Stimulated activated CD4-positive, alpha-beta T cell treated with anti-CD3 and anti-CD28 coated beads, Interleukin-1b, Interleukin-23, amount 100 ng/mL, for 24 hours (primary cell): Measurements from ENCODE around the gene GATAD1.
"Not testable (repeated sequence)": the region's sequence is repeated elsewhere in the genome, so short reads cannot be mapped to it uniquely, and the experiment has no call there.

Source experiments
- DNase-seq, 4 experiments: peaks; one replicate each; pipeline ENCODE4 v3.0.0-alpha.2; 2020; ENCODE audit warnings: low read depth in 4 of 4, low spot score in 1 of 4

GATAD1 gene

DNA sequence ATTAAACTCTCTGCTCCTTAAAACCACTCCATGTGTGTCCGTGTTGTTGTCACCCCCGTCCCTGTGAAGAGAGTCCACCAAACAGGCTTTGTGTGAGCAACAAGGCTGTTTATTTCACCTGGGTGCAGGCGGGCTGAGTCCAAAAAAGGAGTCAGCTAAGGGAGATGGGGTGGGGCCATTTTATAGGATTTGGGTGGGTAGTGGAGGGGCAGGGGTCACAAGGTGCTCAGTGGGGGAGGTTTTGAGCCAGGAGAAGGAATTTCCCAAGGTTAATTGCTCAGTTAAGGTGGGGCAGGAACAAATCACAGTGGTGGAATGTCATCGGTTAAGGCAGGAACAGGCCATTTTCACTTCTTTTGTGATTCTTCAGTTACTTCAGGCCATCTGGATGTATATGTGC lies 31.9 kb downstream of the GATAD1 start:
- DNase-seq = not testable (repeated sequence)

DNA sequence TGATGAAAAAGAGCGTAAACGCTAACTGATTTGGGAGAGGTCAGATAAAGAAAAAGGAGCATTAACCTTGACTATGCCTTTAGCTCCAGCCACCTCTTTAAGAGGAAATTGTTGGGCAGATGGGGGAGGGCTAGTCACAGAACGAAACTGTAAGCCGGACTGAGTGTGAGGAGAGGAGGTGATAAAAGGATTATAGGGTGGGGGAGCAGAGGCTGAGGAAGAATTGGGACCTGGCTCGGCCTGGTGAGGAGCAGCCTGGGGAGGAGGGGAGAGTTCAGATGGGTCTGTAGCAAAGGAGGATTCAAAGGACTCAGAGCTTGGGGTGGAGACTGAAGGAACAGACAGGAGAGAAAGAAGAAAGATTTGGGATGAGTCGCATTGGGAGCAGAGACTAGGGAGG lies 36.3 kb downstream of the GATAD1 start:
- not testable (repeated sequence) for DNase-seq

DNA sequence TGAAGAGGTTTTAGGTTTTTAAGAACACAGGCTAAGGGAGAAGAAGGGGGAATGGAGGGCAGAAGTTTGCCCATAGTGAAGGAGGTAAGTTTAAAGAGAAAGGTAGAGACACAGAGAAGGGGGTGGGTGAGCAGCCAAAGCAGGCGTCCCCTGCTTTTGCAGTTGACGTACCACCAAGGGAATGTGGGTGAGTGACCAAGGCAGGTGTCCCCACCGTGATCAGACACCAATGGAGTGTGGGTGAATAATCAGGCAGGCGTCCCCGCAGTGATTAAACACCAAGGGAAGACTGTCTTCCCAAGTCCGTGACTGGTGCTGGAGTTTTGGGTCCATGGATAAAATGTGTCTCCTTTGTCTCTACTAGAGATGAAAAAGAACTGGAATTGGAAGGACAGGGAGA lies 36.9 kb downstream of the GATAD1 start:
- not testable (repeated sequence) for DNase-seq

DNA sequence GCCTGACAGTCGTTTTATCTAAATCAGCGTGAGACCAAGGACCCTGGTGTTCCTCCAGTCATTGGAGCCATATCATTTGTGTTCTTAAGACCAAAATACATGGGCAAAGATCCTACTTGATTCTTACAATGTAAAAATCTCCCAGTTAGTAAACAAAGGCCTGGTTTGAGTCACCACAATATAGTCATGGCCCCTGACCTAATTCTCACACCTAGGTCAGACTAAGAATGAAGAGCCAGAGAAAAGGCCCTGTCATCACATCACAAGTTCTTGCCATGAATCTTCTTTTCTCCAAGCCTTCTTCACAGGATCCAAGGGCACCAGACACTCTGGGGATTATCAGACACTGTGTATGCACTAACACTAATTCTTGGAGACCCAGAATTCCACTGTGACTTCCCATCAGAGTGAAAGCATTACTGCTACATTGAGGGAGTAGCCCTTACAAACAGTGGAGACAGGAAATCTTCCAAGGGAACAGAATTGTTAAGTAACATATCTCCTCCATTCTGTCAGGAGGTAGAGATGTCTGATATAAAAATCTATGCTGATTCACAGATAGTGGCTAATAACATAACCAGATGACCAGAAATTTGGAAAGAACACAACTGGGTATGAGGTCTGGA lies 38.1 kb downstream of the GATAD1 start:
- DNase-seq = no peak

DNA sequence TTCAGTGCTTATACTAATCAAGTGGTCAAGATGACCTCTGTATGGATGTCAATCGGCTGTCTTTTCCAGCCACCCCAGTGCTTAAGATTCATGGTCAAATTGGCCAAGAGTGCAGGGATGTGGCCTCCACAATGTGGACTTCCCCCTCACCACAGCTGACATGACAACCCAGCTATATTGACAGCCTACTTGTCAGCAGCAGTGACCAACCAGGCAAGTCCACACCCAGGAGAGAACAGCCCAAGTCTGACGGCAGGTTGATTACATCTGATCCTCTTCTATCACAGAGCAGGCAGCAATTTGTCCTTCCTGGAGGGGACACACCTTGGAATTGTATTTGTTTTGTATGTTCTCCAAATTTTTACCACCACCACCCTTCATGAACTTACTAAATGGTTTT lies 38.7 kb downstream of the GATAD1 start:
- no peak for DNase-seq

DNA sequence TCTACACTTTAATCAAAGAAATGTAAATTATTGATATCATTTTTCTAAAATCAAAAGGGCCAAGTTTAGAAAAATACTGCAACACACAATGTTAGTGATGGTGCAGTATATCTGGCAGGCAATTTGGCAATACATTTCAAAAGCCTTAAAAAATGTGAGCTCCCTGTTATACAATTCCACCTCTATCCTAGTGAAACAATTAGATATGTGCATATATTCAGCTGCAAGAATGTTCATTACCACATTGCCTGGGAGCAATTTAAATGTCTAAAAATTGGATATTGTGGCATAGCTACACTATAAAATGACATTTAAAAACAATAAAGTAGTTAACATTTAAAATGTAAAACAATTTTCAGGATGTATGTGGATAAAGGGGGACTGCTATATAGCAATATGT lies 40.5 kb downstream of the GATAD1 start:
- DNase-seq = no peak

DNA sequence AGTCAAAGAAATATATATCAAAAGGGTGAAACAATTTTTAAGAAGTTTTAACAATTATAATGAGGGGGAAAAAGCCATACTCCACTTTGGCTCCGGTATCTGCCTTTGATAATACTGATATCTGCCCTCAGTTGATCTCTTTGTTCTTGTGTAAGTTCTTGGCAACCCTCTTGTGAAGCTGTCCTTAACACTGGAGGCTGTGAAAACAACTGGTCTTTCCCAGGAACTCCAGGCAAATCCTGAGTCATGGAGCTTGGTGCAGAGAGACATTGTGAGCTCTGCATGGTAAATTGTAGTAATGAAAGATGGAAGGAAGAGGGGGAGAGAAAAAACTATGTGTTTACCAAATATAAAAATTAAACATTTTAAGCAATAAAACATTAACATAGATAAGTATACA lies 42.4 kb downstream of the GATAD1 start:
- DNase-seq = no peak

DNA sequence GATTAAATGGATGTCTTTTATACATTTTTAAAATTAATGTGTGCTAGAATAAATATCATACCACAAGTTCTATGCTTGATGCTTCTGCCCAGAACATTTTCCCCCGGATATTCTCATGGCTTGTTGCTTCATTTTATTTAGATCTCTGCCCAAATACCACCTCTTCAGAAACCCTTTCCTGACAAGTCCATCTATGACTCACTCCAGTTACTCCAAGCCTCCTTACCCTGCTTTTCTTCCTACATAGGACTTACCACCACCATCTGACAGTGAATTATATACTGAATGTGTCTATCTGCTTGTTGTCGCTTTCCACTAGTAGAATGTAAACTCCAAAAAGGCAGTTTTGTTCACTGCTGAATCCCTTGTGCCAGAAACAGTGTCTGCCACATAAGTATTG lies 49.6 kb downstream of the GATAD1 start:
- no peak for DNase-seq

DNA sequence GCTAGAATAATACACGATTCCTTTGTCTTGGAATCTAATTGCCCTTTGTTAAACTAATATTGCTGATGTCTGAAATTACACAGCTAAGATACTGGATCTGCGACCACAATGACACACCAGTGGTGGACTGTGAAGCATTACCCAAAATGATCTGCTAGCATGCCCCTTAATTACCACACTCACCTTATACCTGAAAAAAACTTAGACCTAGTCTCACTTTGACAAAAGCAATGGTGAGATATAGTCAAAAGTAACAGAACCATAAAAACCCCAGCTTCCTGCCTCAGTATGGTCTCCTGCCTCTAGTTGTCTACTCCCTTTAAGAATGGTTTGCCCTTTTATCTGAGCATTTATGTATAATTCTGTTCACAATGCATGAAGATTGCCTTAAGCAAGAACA lies 51.3 kb downstream of the GATAD1 start:
- DNase-seq = no peak

DNA sequence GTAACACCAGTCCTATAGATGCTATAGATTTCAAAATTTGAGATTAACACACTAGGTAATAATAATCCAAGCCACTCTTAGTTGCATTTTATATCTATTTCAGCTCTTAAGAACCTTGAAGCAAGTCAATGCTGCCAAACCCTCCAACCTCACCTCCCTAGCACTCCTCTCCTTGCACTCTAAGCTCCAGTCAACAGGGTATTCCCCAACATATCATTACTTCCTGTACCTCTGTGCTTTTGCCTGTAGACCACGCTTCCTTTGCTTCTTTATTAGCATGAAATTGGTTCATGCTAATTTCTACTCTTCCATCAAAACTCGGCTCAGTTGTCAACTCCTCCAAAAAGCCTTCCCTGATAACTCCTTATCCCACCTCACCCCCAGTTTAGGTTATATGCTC lies 56.5 kb downstream of the GATAD1 start:
- DNase-seq = no peak

DNA sequence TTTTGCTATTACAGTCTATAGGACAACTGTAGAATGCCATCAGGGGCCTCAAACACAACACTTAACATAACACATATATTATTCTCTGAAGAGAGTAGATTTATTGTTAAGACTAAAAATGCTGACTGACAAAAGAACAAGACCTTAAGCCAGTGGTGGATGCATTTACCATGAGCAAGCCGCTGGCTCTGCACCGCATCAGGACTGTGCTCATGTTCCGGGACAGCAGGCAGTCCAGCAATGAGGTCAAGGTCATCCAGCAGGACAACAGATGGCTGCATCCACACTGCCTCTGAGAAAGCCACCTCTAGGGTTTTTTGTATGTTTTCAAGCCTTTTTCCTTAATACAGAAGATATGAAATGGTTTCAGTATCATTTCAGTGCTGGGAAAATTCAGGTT lies 57.3 kb downstream of the GATAD1 start:
- DNase-seq = no peak

DNA sequence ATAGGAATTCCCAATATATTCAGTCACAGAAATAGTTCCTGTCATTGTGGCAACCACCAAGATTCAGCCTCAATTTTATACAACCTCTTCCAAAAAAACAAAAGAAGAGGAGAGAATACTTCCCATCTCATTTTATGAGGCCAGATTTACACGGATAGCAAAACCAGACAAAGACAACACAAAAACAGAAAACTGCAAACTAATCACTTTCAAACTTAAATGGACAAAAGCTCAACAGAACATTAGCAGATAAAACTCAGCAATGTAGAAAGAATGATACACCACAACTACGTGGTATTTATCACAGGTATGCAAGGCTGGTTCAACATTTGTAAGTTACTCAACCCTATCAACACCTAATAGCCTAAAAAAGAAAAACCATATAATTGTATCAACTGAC lies 59.1 kb downstream of the GATAD1 start:
- no peak for DNase-seq

DNA sequence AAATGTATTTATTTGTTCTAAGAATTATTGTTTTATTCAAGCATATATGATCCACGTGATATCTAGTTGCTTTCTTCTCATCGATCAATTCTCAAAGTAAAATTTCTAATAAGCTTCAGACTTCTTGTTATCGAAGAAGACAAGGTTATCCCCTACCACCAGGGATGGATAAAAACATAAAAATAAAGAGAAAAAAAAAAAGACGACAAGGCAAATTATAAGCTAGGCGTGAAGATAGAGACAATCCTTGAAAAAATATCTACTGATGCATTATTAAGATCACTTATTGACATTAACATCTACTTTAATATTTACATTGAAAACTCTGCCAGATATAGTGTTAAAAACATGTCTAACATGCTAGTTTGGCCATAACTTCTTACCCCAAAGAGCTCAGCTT lies 61.7 kb downstream of the GATAD1 start:
- DNase-seq = no peak
